ENCODE results near the gene CRYBG3.

The CRYBG3 gene

GRCh38 chr3:97930018-97930417, 108.2 kb downstream of the CRYBG3 start:
- no peaks in the 10 kb centered on the region for H3K4me1 ChIP-seq
- H3K9me3 ChIP-seq (ENCODE audit: control insufficient read depth, low read length), result no peaks in the 10 kb centered on the region
- H3K4me2 ChIP-seq (ENCODE audit: low read length), result no peak overlapping the region
- no peaks in the 10 kb centered on the region for H3K27me3 ChIP-seq (ENCODE audit: control insufficient read depth, insufficient read depth, low read length)
- H3K79me2 ChIP-seq, result no peaks in the 10 kb centered on the region
- TF ChIP-seq CTCF (IDR thresholded peaks at IDR 0.05), result no peak
- no peak overlapping the region for H2AFZ ChIP-seq
- H3K27ac ChIP-seq, result no peak overlapping the region
- no peak overlapping the region for H3K9ac ChIP-seq
- no peaks in the 10 kb centered on the region for H3K36me3 ChIP-seq (ENCODE audit: control insufficient read depth, insufficient read depth, low read length)
- H3K4me3 ChIP-seq (ENCODE audit: low read depth, low read length), result no peak overlapping the region

DNA sequence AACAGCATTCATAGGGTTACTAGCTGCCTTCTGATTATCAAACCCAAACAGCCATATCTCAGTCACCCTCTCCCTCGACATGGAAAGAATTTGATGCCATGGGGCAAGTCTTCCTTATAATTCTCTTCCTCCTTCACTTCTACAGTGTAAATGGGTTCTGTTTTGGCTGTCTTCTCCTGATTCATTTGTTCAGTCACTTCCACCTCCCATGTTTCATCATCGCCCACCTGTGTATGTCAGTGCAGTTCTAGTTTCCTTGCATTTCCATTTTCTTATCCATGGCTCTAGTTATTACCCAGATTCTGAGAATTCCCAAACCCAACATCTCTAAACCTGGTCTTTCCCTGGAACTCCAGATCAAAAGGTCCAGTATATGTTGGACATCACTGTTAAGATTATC, 109.4 kb downstream of the CRYBG3 start:
- no peak overlapping the region for H3K9ac ChIP-seq
- TF ChIP-seq CTCF (IDR thresholded peaks at IDR 0.05), result no peak
- H3K4me2 ChIP-seq (ENCODE audit: low read length), result no peak overlapping the region
- H3K27ac ChIP-seq, result no peak overlapping the region
- no peaks in the 10 kb centered on the region for H3K27me3 ChIP-seq (ENCODE audit: control insufficient read depth, insufficient read depth, low read length)
- no peaks in the 10 kb centered on the region for H3K79me2 ChIP-seq
- H3K4me1 ChIP-seq, result no peaks in the 10 kb centered on the region
- no peaks in the 10 kb centered on the region for H3K36me3 ChIP-seq (ENCODE audit: control insufficient read depth, insufficient read depth, low read length)
- no peak overlapping the region for H3K4me3 ChIP-seq (ENCODE audit: low read depth, low read length)
- no peaks in the 10 kb centered on the region for H3K9me3 ChIP-seq (ENCODE audit: control insufficient read depth, low read length)
- no peak overlapping the region for H2AFZ ChIP-seq

GRCh38 chr3:97932387-97932801, 110.6 kb downstream of the CRYBG3 start:
- no peaks in the 10 kb centered on the region for H3K4me1 ChIP-seq
- H3K4me2 ChIP-seq (ENCODE audit: low read length), result no peak overlapping the region
- no peak overlapping the region for H3K9ac ChIP-seq
- H3K79me2 ChIP-seq, result no peaks in the 10 kb centered on the region
- H3K4me3 ChIP-seq (ENCODE audit: low read depth, low read length), result no peak overlapping the region
- no peaks in the 10 kb centered on the region for H3K36me3 ChIP-seq (ENCODE audit: control insufficient read depth, insufficient read depth, low read length)
- H3K27ac ChIP-seq, result no peak overlapping the region
- no peaks in the 10 kb centered on the region for H3K9me3 ChIP-seq (ENCODE audit: control insufficient read depth, low read length)
- H2AFZ ChIP-seq, result no peak overlapping the region
- no peaks in the 10 kb centered on the region for H3K27me3 ChIP-seq (ENCODE audit: control insufficient read depth, insufficient read depth, low read length)
- TF ChIP-seq CTCF (IDR thresholded peaks at IDR 0.05), result no peak

DNA sequence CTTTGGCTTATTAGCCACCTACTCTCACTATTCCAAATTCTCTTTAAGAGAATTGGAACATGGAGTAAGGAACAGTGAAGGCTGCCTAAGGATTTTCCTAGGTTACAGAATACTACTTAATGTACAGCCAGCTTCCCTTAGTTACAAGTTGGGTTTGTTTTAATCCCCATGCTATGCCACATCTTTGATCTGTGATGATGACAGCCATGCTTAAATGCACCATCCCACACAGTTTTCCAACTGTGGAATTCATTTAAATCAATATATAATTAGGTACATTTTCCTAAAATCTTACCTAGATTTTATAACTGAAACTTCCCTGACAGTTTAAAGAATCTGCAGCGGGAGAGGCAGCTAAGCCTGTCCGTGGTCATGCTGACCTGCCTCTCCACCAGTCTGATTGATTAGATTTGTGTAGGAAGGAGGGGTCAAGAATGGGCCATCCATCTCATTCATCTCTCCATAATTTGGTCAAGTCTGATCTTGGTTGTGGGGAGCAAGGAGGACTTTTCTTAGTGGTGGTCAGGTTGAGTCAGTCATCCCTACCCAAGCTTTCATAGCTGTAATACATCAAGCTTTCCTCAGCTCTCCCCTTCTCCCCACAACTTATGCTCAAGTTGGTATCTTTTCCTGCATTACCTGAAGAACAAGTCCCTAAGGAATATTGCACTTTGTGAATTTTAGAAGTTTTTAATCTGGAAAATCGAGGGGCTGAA, 113.3 kb downstream of the CRYBG3 start:
- no peak for TF ChIP-seq CTCF (IDR thresholded peaks at IDR 0.05)
- H3K4me1 ChIP-seq, result no peaks in the 10 kb centered on the region
- H3K9me3 ChIP-seq (ENCODE audit: control insufficient read depth, low read length), result no peaks in the 10 kb centered on the region
- H2AFZ ChIP-seq, result no peak overlapping the region
- H3K4me3 ChIP-seq (ENCODE audit: low read depth, low read length), result no peak overlapping the region
- no peak overlapping the region for H3K4me2 ChIP-seq (ENCODE audit: low read length)
- no peaks in the 10 kb centered on the region for H3K27me3 ChIP-seq (ENCODE audit: control insufficient read depth, insufficient read depth, low read length)
- H3K27ac ChIP-seq, result no peak overlapping the region
- no peaks in the 10 kb centered on the region for H3K79me2 ChIP-seq
- H3K9ac ChIP-seq, result no peak overlapping the region
- no peaks in the 10 kb centered on the region for H3K36me3 ChIP-seq (ENCODE audit: control insufficient read depth, insufficient read depth, low read length)

- H3K27ac ChIP-seq, result no peak overlapping the region
- H3K36me3 ChIP-seq (ENCODE audit: control insufficient read depth, insufficient read depth, low read length), result no peaks in the 10 kb centered on the region
- H3K9ac ChIP-seq, result no peak overlapping the region
- H3K79me2 ChIP-seq, result no peaks in the 10 kb centered on the region
- no peak overlapping the region for H2AFZ ChIP-seq
- no peaks in the 10 kb centered on the region for H3K9me3 ChIP-seq (ENCODE audit: control insufficient read depth, low read length)
- H3K4me1 ChIP-seq, result no peaks in the 10 kb centered on the region
- no peaks in the 10 kb centered on the region for H3K27me3 ChIP-seq (ENCODE audit: control insufficient read depth, insufficient read depth, low read length)
- no peak overlapping the region for H3K4me2 ChIP-seq (ENCODE audit: low read length)
- no peak overlapping the region for H3K4me3 ChIP-seq (ENCODE audit: low read depth, low read length)
- no peak for TF ChIP-seq CTCF (IDR thresholded peaks at IDR 0.05)
These were observed 114.0 kb downstream of the CRYBG3 start for GRCh38 chr3:97935842-97936241.

All from parathyroid adenoma (tissue), 2 donors.